C4-2B (cell line): ENCODE data around the gene GTF3C5.

ENCODE experiments used
- CTCF ChIP-seq: fragments of 450-650 bp; conservative IDR thresholded peaks from 2 replicates; pipeline ENCODE4 v1.5.1; 2017; ENCODE audit warnings: mild to moderate bottlenecking
- ZFX ChIP-seq: fragments of 450-650 bp; IDR thresholded peaks from 2 replicates; pipeline ENCODE4 v1.6.1; 2017

GRCh38 chr9:133029994-133030316, 842 bp upstream of the GTF3C5 start:
- TF ChIP-seq CTCF (no peak), ZFX (peak; percentile 48; the same call in 1 of the 2 replicates)
